ENCODE results near the gene PLA2G12B.
"Not testable (repeated sequence)": the region's sequence is repeated elsewhere in the genome, so short reads cannot be mapped to it uniquely, and the experiment has no call there.

PLA2G12B gene

GRCh38 chr10:72954596-72955554 lies at the start of gene PLA2G12B:
PLA2G12B (minus strand) TSS chr10:72954806; CDS start chr10:72954685, 121 bp downstream.
- H3K27ac Mint-ChIP-seq: no peak within 1 kb of the TSS
- no peak for DNase-seq (ENCODE audit: low spot score in 2 of 2)
- H3K36me3 Mint-ChIP-seq: no peaks in the 10 kb centered on the region
- H3K9me3 Mint-ChIP-seq: no peaks in the 10 kb centered on the region
- H3K4me1 Mint-ChIP-seq: no peaks in the 10 kb centered on the region
- no peak within 1 kb of the TSS for H3K4me3 Mint-ChIP-seq
- ATAC-seq: no peak

- no peak overlapping the region for H3K4me3 Mint-ChIP-seq
- H3K9me3 Mint-ChIP-seq: no peaks in the 10 kb centered on the region
- H3K4me1 Mint-ChIP-seq: peaks cover 4% of the 10 kb centered on the region
- DNase-seq (ENCODE audit: low spot score in 2 of 2) (no peak), ATAC-seq (no peak)
- peaks cover 89% of the 10 kb centered on the region for H3K36me3 Mint-ChIP-seq
- no peak overlapping the region for H3K27ac Mint-ChIP-seq
Measured at GRCh38 chr10:73003822-73004221, 49.2 kb upstream of the PLA2G12B start.

GRCh38 chr10:73000973-73001372 lies 46.4 kb upstream of the PLA2G12B start:
- DNase-seq (ENCODE audit: low spot score in 2 of 2) (no peak), ATAC-seq (no peak)
- Mint-ChIP-seq H3K36me3 (peaks cover 70% of the 10 kb centered on the region), H3K9me3 (peaks cover 4% of the 10 kb centered on the region), H3K27ac (peak overlapping the region; percentile 0), H3K4me3 (no peak overlapping the region), H3K4me1 (peaks cover 4% of the 10 kb centered on the region)

- peaks cover 4% of the 10 kb centered on the region for H3K4me1 Mint-ChIP-seq
- no peak for DNase-seq (ENCODE audit: low spot score in 2 of 2)
- peaks cover 7% of the 10 kb centered on the region for H3K9me3 Mint-ChIP-seq
- no peak overlapping the region for H3K27ac Mint-ChIP-seq
- no peak overlapping the region for H3K4me3 Mint-ChIP-seq
- H3K36me3 Mint-ChIP-seq: peaks cover 34% of the 10 kb centered on the region
- no peak for ATAC-seq
Measured at GRCh38 chr10:72997099-72997498, 42.5 kb upstream of the PLA2G12B start.

GRCh38 chr10:72995459-72995858 lies 40.9 kb upstream of the PLA2G12B start:
- not testable (repeated sequence) for H3K4me1 Mint-ChIP-seq; ATAC-seq; DNase-seq (ENCODE audit: low spot score in 2 of 2); H3K27ac Mint-ChIP-seq; H3K9me3 Mint-ChIP-seq; H3K4me3 Mint-ChIP-seq
- H3K36me3 Mint-ChIP-seq: peaks cover 23% of the 10 kb centered on the region

- H3K27ac Mint-ChIP-seq: not testable (repeated sequence)
Measured at GRCh38 chr10:72989771-72990170, 35.2 kb upstream of the PLA2G12B start.

GRCh38 chr10:72984618-72985017 lies 30.0 kb upstream of the PLA2G12B start:
- not testable (repeated sequence) for H3K27ac Mint-ChIP-seq; H3K36me3 Mint-ChIP-seq; H3K4me1 Mint-ChIP-seq; H3K4me3 Mint-ChIP-seq; DNase-seq (ENCODE audit: low spot score in 2 of 2); ATAC-seq
- H3K9me3 Mint-ChIP-seq: peaks cover 15% of the 10 kb centered on the region

More at GRCh38 chr10:72989771-72990170, 35.2 kb upstream of the PLA2G12B start:
- not testable (repeated sequence) for ATAC-seq; H3K4me1 Mint-ChIP-seq; DNase-seq (ENCODE audit: low spot score in 2 of 2); H3K9me3 Mint-ChIP-seq; H3K4me3 Mint-ChIP-seq
- H3K36me3 Mint-ChIP-seq: peaks cover 12% of the 10 kb centered on the region

GRCh38 chr10:72981882-72982529 lies 27.4 kb upstream of the PLA2G12B start:
- H3K4me1 Mint-ChIP-seq: no peaks in the 10 kb centered on the region
- no peak for DNase-seq (ENCODE audit: low spot score in 2 of 2)
- H3K9me3 Mint-ChIP-seq: peaks cover 35% of the 10 kb centered on the region
- H3K36me3 Mint-ChIP-seq: no peaks in the 10 kb centered on the region
- ATAC-seq: peak; percentile 36
- no peak overlapping the region for H3K4me3 Mint-ChIP-seq
- H3K27ac Mint-ChIP-seq: no peak overlapping the region

- Mint-ChIP-seq H3K36me3 (no peaks in the 10 kb centered on the region), H3K27ac (no peak overlapping the region), H3K4me1 (no peaks in the 10 kb centered on the region), H3K4me3 (no peak overlapping the region), H3K9me3 (peaks cover 37% of the 10 kb centered on the region)
- no peak for DNase-seq (ENCODE audit: low spot score in 2 of 2)
- peak; percentile 36 for ATAC-seq
Measured at GRCh38 chr10:72981028-72981881, 26.6 kb upstream of the PLA2G12B start.

GRCh38 chr10:72980348-72980747 lies 25.7 kb upstream of the PLA2G12B start:
- no peak overlapping the region for H3K27ac Mint-ChIP-seq
- ATAC-seq (no peak), DNase-seq (ENCODE audit: low spot score in 2 of 2) (no peak)
- no peaks in the 10 kb centered on the region for H3K4me1 Mint-ChIP-seq
- H3K4me3 Mint-ChIP-seq: no peak overlapping the region
- H3K9me3 Mint-ChIP-seq: peaks cover 43% of the 10 kb centered on the region
- H3K36me3 Mint-ChIP-seq: no peaks in the 10 kb centered on the region

GRCh38 chr10:72979709-72980108 lies 25.1 kb upstream of the PLA2G12B start:
- Mint-ChIP-seq H3K4me1 (no peaks in the 10 kb centered on the region), H3K9me3 (peaks cover 44% of the 10 kb centered on the region), H3K36me3 (no peaks in the 10 kb centered on the region), H3K27ac (no peak overlapping the region), H3K4me3 (no peak overlapping the region)
- no peak for ATAC-seq
- no peak for DNase-seq (ENCODE audit: low spot score in 2 of 2)

- Mint-ChIP-seq H3K4me1 (no peaks in the 10 kb centered on the region), H3K9me3 (peaks cover 39% of the 10 kb centered on the region), H3K4me3 (no peak overlapping the region), H3K27ac (no peak overlapping the region), H3K36me3 (no peaks in the 10 kb centered on the region)
- no peak for ATAC-seq
- DNase-seq (ENCODE audit: low spot score in 2 of 2): no peak
Measured at GRCh38 chr10:72976886-72977285, 22.3 kb upstream of the PLA2G12B start.

GRCh38 chr10:72956001-72956400 lies 1.4 kb upstream of the PLA2G12B start:
- no peak overlapping the region for H3K4me3 Mint-ChIP-seq
- no peak overlapping the region for H3K27ac Mint-ChIP-seq
- no peaks in the 10 kb centered on the region for H3K9me3 Mint-ChIP-seq
- ATAC-seq: no peak
- no peaks in the 10 kb centered on the region for H3K36me3 Mint-ChIP-seq
- DNase-seq (ENCODE audit: low spot score in 2 of 2): no peak
- H3K4me1 Mint-ChIP-seq: no peaks in the 10 kb centered on the region

- ATAC-seq: no peak
- DNase-seq (ENCODE audit: low spot score in 2 of 2): no peak
- no peaks in the 10 kb centered on the region for H3K9me3 Mint-ChIP-seq
- H3K4me3 Mint-ChIP-seq: no peak overlapping the region
- no peak overlapping the region for H3K27ac Mint-ChIP-seq
- no peaks in the 10 kb centered on the region for H3K36me3 Mint-ChIP-seq
- H3K4me1 Mint-ChIP-seq: no peaks in the 10 kb centered on the region
Measured at GRCh38 chr10:72954230-72954595, 393 bp downstream of the PLA2G12B start.

GRCh38 chr10:72953687-72954086 lies 919 bp downstream of the PLA2G12B start:
- no peak overlapping the region for H3K27ac Mint-ChIP-seq
- no peak for ATAC-seq
- no peaks in the 10 kb centered on the region for H3K9me3 Mint-ChIP-seq
- H3K4me1 Mint-ChIP-seq: no peaks in the 10 kb centered on the region
- no peak for DNase-seq (ENCODE audit: low spot score in 2 of 2)
- no peak overlapping the region for H3K4me3 Mint-ChIP-seq
- H3K36me3 Mint-ChIP-seq: no peaks in the 10 kb centered on the region

All from stimulated activated effector memory CD8-positive, alpha-beta T cell treated with anti-CD3 and anti-CD28 coated beads, Interleukin-12 subunit alpha, Interleukin-12 subunit beta, amount 100 ng/mL, for 72 hours (primary cell).